BE2C (cell line): ENCODE measurements around the gene RCVRN.

Experiments
- DNase-seq: peaks from one replicate; pipeline ENCODE4 v3.0.0-alpha.2; 2020
- H3K27me3 ChIP-seq: fragments of 250-450 bp; sonication (Bioruptor Pico); 2 replicates; pipeline ENCODE4 v1.5.1; 2020; ENCODE audit warnings: mild to moderate bottlenecking
- H3K36me3 ChIP-seq: fragments of 250-450 bp; sonication (Bioruptor Pico); 2 replicates; pipeline ENCODE4 v1.5.1; 2020; ENCODE audit warnings: mild to moderate bottlenecking
- H3K4me1 ChIP-seq: fragments of 250-450 bp; sonication (Bioruptor Pico); 2 replicates; pipeline ENCODE4 v1.5.1; 2020
- H3K4me3 ChIP-seq: 2 replicates; pipeline ENCODE4 v1.5.1; 2011; ENCODE audit warnings: low read depth, low read length
- H3K9me3 ChIP-seq: fragments of 250-450 bp; sonication (Bioruptor Pico); 2 replicates; pipeline ENCODE4 v1.5.1; 2020
- TF ChIP-seq, protein P1 (sequence below): IDR thresholded peaks from 2 replicates; pipeline ENCODE4 v1.5.1; 2012; ENCODE audit warnings: mild to moderate bottlenecking, low read depth, low read length

The RCVRN gene

DNA sequence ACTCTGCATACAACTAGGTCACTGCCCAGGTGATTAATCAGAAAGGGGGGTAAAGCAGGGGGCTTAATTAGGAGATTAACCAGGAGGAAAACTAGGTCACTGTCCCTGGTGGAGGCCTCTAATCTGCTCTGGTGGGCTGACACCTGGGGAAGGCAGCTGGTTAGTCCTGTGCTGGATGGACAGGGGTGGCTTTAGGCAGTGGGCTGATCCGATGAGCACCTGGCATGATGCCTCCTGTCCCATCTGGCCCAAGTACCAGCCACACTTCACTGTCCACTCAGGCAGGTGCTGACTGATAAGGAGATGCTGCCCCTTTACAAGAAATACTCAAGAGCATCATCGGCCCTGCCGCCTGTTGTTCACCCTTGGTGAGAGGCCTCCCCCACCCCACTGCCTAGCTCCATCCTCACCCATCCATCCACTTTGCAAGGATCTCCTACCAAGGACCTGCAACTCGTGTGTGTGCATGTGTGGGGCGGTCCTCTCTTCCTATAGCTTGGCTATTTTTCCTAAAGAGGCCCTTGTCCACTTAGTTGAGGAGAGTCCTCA, 13.8 kb upstream of the RCVRN start:
- TF ChIP-seq, protein P1, sequence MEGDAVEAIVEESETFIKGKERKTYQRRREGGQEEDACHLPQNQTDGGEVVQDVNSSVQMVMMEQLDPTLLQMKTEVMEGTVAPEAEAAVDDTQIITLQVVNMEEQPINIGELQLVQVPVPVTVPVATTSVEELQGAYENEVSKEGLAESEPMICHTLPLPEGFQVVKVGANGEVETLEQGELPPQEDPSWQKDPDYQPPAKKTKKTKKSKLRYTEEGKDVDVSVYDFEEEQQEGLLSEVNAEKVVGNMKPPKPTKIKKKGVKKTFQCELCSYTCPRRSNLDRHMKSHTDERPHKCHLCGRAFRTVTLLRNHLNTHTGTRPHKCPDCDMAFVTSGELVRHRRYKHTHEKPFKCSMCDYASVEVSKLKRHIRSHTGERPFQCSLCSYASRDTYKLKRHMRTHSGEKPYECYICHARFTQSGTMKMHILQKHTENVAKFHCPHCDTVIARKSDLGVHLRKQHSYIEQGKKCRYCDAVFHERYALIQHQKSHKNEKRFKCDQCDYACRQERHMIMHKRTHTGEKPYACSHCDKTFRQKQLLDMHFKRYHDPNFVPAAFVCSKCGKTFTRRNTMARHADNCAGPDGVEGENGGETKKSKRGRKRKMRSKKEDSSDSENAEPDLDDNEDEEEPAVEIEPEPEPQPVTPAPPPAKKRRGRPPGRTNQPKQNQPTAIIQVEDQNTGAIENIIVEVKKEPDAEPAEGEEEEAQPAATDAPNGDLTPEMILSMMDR, result no peak
- DNase-seq, result no peak
- no peaks in the 10 kb centered on the region for H3K27me3 ChIP-seq
- no peak overlapping the region for H3K4me3 ChIP-seq
- H3K9me3 ChIP-seq, result no peaks in the 10 kb centered on the region
- H3K36me3 ChIP-seq, result no peaks in the 10 kb centered on the region
- H3K4me1 ChIP-seq, result no peaks in the 10 kb centered on the region

DNA sequence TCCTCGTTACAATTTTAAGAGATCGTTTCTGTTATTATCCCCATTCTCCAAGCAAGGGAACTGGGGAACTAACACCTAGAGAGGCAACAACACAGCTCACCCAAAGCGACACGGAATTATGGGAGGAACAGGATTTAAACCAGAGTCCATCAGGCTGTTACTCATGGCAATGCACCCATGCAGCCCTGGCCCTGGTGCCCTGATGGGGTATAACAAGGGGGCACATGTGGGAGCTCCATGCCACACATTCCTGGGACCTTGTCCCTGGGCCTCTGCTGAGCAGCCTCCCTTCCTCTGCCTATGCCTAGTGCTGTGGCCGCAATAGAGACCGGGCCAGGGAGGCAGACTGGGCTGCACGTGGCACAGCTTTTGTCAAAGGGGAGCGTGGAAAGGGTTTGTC, 13.3 kb upstream of the RCVRN start:
- no peaks in the 10 kb centered on the region for H3K9me3 ChIP-seq
- H3K36me3 ChIP-seq, result no peaks in the 10 kb centered on the region
- no peaks in the 10 kb centered on the region for H3K27me3 ChIP-seq
- no peaks in the 10 kb centered on the region for H3K4me1 ChIP-seq
- TF ChIP-seq, protein P1, result no peak
- DNase-seq, result no peak
- H3K4me3 ChIP-seq, result no peak overlapping the region

DNA sequence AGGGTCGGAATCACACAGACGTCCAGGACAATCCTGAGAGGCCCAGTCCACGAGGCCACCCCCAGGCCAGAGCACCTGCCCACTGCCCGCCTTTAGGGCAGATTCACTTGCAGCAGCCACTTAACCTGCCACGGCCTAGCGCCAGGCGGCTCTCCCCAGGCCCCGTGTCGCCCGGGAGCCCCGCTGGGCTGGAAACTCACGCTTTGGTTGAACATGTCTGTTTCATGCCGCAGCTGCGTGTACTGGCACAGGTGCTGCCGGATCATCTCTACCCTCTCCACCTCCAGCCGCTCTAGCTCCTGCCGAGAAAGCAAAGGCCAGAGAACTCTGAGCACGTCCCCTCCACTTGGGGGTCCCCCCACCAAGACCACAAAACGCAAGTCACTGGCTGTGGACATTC, 12.7 kb upstream of the RCVRN start:
- TF ChIP-seq, protein P1, result no peak
- Histone ChIP-seq H3K36me3 (no peaks in the 10 kb centered on the region), H3K4me1 (no peaks in the 10 kb centered on the region), H3K27me3 (no peaks in the 10 kb centered on the region), H3K4me3 (no peak overlapping the region), H3K9me3 (no peaks in the 10 kb centered on the region)
- DNase-seq, result no peak

DNA sequence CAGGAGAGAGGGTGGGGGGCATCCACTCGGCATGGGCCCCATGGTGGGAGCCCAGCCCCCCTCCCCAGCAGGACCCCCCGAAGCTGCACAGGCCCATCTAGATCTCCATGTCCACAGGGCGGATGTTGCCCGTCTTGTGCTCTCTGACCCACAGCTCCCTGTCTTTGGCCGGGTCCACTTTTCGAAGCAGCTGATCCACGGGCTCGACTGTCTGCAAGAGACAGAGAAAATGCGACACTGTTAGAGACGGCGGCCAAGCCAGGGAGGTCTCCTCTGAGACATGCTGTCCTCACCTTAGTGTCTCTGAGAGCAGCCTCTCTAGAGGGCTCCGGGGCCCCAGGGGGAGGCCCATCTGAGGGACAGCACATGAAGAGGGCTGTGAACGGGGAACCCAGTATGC, 12.1 kb upstream of the RCVRN start:
- Histone ChIP-seq H3K36me3 (no peaks in the 10 kb centered on the region), H3K4me3 (no peak overlapping the region), H3K4me1 (no peaks in the 10 kb centered on the region), H3K9me3 (no peaks in the 10 kb centered on the region), H3K27me3 (no peaks in the 10 kb centered on the region)
- no peak for DNase-seq
- TF ChIP-seq, protein P1, result no peak

DNA sequence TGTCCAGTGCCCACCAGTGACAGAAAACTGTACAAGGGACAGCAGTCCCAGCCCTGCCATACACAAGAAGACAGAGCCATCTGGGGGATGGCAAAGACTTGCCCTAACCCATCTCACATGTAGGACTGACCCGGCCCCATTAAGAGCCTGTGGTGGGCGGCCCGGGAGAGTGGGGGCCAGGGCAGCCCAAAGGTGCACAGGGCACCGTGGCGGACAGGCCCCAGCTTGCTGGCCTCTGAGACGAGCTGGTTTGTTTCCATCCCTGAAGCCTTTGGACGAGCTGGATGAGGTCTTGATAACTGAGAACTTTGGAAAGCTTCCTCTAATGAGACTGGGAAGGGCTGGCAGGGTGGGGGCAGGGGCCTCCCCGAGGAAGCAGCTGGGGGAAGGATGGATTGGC, 11.0 kb upstream of the RCVRN start:
- Histone ChIP-seq H3K36me3 (no peaks in the 10 kb centered on the region), H3K4me1 (no peaks in the 10 kb centered on the region)
- TF ChIP-seq, protein P1, result no peak

DNA sequence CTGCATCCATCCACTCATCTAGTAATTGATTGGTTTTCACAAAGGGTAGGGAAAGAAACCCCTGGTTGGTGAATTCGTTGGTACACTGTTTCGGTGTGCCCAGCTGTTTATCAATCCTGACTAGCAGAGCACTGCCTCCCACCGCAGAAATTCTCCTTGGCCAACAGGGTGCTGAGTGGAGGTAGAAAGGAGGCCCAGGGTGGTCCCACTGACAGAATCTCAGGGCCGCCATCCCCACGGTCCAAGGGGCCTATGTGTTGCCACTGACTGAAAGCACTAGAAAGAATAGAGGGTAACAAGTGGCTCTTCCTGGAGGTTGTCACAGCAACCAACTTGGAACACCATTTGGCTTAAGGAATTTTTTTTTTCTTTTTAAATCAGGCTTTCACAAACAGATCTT, 8.4 kb upstream of the RCVRN start:
- no peak for DNase-seq
- H3K4me1 ChIP-seq, result no peaks in the 10 kb centered on the region
- H3K4me3 ChIP-seq, result no peak overlapping the region
- TF ChIP-seq, protein P1, result no peak
- H3K9me3 ChIP-seq, result no peaks in the 10 kb centered on the region
- no peaks in the 10 kb centered on the region for H3K36me3 ChIP-seq
- no peaks in the 10 kb centered on the region for H3K27me3 ChIP-seq

More for the DNA sequence above, 11.0 kb upstream of the RCVRN start:
- H3K4me3 ChIP-seq, result no peak overlapping the region
- no peaks in the 10 kb centered on the region for H3K27me3 ChIP-seq
- DNase-seq, result no peak
- no peaks in the 10 kb centered on the region for H3K9me3 ChIP-seq
